Measurements from ENCODE around the gene PKD2. TPM values are rescaled to one million over a fixed set of nuclear protein-coding genes. Genes with fewer than 3 reads are reported as not detected.
"Not testable (repeated sequence)": the region's sequence is repeated elsewhere in the genome, so short reads cannot be mapped to it uniquely, and the experiment has no call there.

PKD2 gene
- total RNA-seq, 1 donor from 2014 or later = 41.7 TPM

- DNase-seq (ENCODE audit: low read depth) = not testable (repeated sequence)
These were observed 18.6 kb downstream of the PKD2 start for GRCh38 chr4:88025868-88026661.

GRCh38 chr4:88027611-88028608 is 20.5 kb downstream of the PKD2 start:
- peak; percentile 91 for DNase-seq (ENCODE audit: low read depth)

DNA sequence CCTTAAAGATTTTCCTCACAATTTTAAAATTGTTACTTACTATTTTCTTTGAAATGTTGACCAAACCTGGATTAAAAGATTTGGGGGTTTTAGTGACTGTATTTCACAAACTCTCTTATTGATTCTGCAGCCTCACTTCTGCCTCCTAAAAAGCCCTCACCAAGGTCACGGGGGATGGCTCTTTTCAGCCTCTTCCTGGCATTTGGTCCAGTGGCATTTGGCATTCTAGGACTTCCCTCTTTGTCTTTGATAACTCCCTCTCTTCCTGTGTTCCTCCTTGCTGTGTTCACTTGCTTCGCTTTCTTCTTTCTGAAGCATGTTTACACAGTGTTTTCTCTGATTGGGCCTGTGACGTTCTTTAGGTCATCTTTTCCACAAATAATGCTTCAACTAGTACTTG is 21.5 kb downstream of the PKD2 start:
- DNase-seq (ENCODE audit: low read depth) = peak; percentile 27

DNA sequence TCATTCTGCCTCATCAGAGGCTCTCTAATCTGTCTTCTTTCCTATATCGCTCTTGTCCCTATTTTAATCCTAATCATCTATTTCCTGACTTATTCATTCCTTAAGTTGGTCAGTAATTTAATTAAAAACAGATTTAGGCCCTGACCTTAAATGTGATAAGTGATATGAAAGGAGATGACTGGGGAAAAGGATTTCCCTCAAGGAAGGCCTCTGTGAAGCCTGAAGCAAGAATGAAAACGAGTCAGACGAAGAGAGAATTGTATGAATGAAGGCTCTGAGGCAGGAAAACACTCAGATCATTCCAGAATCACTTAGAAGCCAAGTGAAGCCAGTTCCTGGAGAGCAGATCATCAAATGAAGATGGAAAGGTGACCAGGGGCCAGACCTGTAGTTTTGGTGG is 22.1 kb downstream of the PKD2 start:
- no peak for DNase-seq (ENCODE audit: low read depth)

DNA sequence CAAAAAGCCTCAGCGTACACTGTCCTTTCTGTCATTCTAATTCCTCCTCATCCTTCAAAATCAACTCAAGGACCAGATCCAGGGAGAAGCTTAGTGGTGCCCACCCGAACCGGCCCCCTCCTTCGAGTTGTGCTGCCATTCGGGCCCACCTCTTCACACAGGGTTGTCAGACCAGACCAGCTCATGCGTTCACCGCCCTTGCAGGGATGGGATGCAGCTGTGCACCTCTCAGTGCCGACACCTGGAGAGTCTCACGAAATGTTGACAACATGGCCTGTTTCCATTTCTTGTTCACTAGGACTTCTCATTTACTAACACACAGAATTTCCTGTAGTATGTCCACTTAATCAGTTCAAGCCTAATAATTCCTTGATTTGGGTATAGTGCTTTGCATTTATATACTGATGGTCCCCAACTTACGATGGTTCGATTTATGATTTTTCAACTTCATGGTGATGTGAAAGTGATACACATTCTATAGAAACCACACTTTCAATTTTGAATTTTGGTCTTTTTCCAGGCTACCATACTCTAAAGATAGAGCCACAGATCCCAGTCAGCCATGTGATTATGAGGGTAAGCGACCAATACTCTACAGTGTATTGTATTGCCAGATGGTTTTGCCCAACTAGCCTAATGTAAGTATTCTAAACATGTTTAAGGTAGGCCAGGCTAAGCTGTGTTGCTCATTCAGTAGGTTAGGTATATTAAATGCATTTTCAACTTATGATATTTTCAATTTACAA is 23.3 kb downstream of the PKD2 start:
- no peak for DNase-seq (ENCODE audit: low read depth)

- peak; percentile 70 for DNase-seq (ENCODE audit: low read depth)
These were observed 25.9 kb downstream of the PKD2 start for GRCh38 chr4:88033309-88033708.

- no peak for DNase-seq (ENCODE audit: low read depth)
These were observed 27.9 kb downstream of the PKD2 start for GRCh38 chr4:88035292-88035691.

DNA sequence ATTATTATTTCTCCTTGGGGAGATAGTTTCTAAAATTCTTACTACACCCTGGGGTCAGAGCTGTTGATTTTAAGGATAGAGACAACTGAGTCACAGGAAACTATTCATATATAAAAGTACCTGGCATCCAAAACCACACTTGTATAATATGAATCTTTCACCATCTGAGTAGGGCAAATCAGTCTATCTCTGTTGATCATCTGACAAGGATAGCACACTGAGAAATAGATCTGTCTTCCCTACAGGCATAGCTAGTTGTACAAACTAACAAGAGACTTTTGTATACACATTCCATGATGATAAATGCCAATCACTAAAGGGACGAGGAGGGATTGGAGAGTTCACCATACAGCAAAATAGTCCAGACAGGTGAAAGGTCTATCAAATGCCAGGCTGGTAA is 30.0 kb downstream of the PKD2 start:
- no peak for DNase-seq (ENCODE audit: low read depth)

GRCh38 chr4:88037936-88038335 is 30.5 kb downstream of the PKD2 start:
- no peak for DNase-seq (ENCODE audit: low read depth)

GRCh38 chr4:88040707-88041106 is 33.3 kb downstream of the PKD2 start:
- DNase-seq (ENCODE audit: low read depth) = no peak

DNA sequence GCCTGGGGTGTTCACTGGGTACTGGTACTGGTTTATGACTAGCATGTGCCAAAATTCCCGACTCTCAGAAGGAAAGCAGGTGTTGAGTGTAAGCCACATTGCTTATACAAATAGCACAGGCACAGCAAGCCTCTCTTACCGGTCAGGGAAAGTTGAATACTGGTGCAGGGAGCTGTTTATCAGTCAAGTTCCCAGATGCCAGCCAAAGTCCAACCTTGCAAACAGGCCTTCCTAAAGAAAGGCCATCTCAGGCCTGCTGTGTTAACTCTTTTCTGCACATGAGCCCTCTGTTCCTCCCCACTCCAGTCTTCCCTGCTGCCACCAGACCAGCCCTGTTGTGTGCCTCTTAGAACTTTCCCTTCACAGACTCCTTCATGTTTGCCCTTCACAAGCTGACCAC is 34.2 kb downstream of the PKD2 start:
- DNase-seq (ENCODE audit: low read depth) = peak; percentile 63

- no peak for DNase-seq (ENCODE audit: low read depth)
These were observed 35.6 kb downstream of the PKD2 start for GRCh38 chr4:88043001-88043400.

DNA sequence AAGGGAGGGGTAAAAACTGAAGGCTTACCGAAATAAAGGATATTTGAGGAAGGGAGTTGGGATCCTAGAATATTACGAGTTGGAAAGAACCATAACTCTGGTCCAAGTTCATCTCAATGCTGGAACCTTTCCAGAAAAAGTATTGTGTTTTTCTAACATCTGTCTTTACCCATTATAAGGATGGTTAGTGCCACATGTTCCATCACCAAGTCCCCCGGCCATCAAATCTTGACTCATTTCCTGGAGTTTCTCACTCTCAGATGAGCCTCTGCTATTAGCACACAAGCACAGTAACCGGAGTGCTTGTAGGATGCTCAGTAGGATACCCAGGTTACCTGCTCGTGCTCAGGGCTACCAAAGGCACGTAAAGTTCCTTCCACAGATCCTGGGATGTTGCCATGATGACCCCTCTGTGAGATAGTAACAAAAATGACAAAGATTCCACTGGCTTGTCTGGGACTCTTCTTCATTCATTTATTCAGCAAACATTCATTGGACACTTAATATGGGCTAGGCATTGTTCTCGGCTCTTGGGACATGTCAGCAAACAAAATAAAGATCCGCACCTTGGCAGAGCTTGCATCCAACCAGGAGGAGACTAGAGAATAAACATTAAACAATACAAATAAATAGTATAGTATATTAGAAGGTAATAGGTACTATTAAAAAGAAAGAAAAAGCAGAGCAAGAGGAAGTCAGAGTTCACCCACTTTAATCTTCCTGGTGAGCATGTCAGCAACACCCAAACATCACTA is 36.3 kb downstream of the PKD2 start:
- no peak for DNase-seq (ENCODE audit: low read depth)

- no peak for DNase-seq (ENCODE audit: low read depth)
These were observed 37.6 kb downstream of the PKD2 start for GRCh38 chr4:88045021-88045420.

DNA sequence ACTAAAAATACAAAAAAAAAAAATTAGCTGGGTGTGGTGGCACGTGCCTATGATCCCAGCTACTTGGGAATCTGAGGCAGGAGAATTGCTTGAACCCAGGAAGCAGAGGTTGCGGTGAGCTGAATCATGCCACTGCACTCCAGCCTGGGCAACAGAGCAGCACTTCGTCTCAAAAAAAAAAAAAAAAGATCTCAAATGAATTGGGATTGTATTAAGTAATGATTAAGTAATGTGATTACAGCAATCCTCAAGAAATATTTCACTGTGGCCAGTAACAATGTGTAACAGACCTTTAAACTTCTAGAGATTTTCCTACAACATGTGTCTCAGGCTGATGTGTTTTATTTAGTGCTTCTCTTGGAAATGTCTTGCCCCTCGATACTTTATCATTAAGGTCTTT is 46.8 kb downstream of the PKD2 start:
- no peak for DNase-seq (ENCODE audit: low read depth)

DNA sequence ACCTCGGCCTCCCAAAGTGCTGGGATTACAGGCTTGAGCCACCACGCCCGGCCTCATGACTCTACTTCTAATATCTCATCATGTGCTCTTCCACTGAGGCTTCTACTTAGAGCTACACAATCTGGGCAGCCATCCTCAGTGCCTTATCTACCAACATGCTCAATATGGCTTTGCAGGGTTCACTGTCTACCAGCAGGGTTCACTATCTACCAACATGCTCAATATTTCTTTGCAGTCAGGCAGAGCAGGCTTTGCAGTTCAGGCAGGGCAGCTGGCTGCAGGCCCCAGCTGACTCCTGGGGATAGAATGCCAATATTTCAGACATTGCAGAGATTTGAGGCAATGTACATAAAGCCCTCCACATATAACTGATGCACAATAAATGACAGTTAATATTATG is 47.5 kb downstream of the PKD2 start:
- peak; percentile 49 for DNase-seq (ENCODE audit: low read depth)

- DNase-seq (ENCODE audit: low read depth) = no peak
These were observed 50.9 kb downstream of the PKD2 start for GRCh38 chr4:88058295-88058694.

GRCh38 chr4:88059766-88060165 is 52.3 kb downstream of the PKD2 start:
- no peak for DNase-seq (ENCODE audit: low read depth)

DNA sequence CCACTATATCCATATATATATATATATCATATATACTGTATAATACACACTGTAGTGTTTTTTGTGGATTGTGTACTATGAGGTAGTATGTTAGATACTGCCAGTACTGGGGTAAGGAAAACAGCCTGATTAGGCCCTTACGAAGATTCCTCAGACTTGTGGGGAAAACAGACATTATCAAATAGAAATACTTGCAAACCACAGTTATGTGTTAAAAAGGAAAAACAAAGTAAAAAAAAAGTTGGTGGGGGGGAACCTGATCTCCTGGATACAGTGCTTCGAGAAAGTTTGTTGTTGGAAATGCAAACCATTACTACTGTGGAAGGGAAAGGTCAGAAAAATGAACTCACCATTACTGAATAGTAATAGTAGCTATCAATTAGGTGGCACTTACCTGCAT is 53.0 kb downstream of the PKD2 start:
- no peak for DNase-seq (ENCODE audit: low read depth)

DNA sequence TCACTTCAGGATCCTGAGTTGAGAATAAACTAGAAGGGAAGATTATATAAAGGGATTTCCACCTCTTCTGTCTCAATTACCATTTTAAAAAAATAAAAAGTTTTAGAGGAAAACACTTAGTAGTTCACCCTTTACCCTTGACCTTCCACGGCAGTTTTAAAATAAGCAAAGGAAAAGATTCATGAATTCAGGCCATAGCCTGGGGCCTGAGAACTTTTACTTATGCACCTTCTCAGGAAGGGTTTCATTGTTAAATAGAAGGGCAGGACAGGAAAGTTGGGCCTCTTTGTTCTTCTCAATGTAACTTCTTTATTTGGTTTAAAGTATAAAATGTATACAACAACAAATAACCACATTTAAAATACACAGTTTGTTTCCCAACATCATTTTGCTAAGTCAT is 54.9 kb downstream of the PKD2 start:
- DNase-seq (ENCODE audit: low read depth) = no peak

DNA sequence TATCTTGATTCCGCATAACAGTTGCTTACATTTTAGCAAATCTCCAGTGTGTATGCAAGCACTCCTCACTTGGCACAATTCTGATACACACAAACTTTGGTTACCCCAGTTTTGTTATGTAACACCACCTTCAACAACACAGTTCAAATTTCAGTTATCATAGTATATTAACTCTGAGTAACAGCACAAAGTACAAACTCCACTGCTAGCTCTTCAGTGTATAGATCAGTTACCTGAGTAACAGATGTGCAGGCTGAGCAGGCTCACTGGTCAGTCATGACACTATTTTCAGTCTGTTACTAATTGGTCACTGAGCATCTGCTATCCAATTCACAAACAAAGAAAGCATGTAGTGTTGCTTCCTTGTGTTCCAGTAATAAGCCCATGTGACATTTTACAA is 55.4 kb downstream of the PKD2 start:
- DNase-seq (ENCODE audit: low read depth) = peak; percentile 43

All from myocyte (in vitro differentiated cells).